ENCODE measurements around the gene DGCR2.

- TF ChIP-seq GATA2 (IDR thresholded peaks at IDR 0.05; ENCODE audit: low read depth, low read length) (no peak), GATA3 (IDR thresholded peaks at IDR 0.05; ENCODE audit: low read depth, low read length) (no peak)
These were observed 123.2 kb downstream of the DGCR2 start for GRCh38 chr22:18999008-18999407.
